Fibroblast of the aortic adventitia (primary cell): ENCODE measurements around the gene TMEM248. TPM values are rescaled to one million over a fixed set of nuclear protein-coding genes. Genes with fewer than 3 reads are reported as not detected.

Source experiments
- DNase-seq: peaks from one replicate; pipeline ENCODE4 v3.0.0-alpha.2; 2010; ENCODE audit warnings: low read depth
- H3K4me3 ChIP-seq: 2 replicates; pipeline ENCODE4 v1.5.1; 2011; ENCODE audit warnings: low read depth, mild to moderate bottlenecking, control low read depth, low read length, moderate library complexity
- total RNA-seq: library from RNA; depleted of rRNA; stranded (reverse); fragments of >200 nt; gene quantifications from 2 replicates; pipeline ENCODE4 v1.2.3, GENCODE V29; 2012; ENCODE audit warnings: low replicate concordance
- TF ChIP-seq, protein P1 (sequence below): IDR thresholded peaks from 2 replicates; pipeline ENCODE4 v1.5.1; 2011; ENCODE audit warnings: mild to moderate bottlenecking, low read length, control low read depth, inconsistent platforms; ENCODE audit not compliant: insufficient read depth

Gene TMEM248
- total RNA-seq, 1 donor = 104 TPM

DNA sequence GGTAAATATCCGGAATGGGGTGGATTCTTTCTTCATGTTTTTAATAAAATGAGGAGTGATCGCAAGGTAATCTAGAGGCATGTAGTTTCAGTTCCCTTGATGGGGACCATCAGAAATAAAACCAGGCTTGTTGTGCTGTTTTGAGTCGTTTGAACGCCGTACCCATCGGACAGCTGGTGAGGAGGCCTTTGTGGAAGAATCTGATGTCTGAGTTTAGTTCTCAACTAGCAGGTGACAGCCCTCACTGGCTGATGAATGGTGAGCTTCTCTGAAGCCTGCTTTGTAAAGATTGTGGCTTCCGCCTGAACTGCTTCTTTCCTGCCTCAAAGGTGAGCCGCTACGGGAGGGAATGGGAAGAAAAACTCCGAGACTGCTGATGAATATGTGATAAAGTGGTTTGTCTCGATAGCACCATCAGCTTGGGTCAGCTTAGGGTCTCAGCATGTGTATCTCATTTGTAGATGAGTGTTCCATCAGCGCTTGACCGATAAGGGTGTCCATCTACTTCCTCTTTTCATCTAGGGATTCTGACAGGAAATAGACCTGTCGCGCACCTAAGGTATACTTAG is 977 bp downstream of the TMEM248 start:
- TF ChIP-seq, protein P1, sequence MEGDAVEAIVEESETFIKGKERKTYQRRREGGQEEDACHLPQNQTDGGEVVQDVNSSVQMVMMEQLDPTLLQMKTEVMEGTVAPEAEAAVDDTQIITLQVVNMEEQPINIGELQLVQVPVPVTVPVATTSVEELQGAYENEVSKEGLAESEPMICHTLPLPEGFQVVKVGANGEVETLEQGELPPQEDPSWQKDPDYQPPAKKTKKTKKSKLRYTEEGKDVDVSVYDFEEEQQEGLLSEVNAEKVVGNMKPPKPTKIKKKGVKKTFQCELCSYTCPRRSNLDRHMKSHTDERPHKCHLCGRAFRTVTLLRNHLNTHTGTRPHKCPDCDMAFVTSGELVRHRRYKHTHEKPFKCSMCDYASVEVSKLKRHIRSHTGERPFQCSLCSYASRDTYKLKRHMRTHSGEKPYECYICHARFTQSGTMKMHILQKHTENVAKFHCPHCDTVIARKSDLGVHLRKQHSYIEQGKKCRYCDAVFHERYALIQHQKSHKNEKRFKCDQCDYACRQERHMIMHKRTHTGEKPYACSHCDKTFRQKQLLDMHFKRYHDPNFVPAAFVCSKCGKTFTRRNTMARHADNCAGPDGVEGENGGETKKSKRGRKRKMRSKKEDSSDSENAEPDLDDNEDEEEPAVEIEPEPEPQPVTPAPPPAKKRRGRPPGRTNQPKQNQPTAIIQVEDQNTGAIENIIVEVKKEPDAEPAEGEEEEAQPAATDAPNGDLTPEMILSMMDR = no peak
- peak overlapping the region; percentile 99 for H3K4me3 ChIP-seq
- DNase-seq = no peak

DNA sequence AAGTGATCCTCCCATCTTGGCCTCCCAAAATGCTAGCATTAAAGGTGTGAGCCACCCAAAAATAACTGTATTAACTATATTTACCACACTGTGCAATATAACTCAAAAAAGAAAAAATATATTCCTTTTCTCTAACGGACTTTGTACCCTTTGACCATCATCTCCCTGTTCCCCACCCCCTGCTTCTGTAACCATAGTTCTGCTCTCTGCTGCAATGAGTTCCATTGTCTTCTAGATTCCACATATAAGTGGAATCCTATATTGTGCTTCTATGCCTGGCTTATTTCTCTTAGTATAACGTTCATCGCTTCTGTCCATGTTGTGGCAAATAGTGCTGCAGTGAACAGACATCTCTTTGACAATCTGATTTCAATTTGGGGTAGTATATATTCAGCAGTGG is 4.2 kb downstream of the TMEM248 start:
- DNase-seq = no peak
- no peak overlapping the region for H3K4me3 ChIP-seq
- TF ChIP-seq, protein P1 = no peak

DNA sequence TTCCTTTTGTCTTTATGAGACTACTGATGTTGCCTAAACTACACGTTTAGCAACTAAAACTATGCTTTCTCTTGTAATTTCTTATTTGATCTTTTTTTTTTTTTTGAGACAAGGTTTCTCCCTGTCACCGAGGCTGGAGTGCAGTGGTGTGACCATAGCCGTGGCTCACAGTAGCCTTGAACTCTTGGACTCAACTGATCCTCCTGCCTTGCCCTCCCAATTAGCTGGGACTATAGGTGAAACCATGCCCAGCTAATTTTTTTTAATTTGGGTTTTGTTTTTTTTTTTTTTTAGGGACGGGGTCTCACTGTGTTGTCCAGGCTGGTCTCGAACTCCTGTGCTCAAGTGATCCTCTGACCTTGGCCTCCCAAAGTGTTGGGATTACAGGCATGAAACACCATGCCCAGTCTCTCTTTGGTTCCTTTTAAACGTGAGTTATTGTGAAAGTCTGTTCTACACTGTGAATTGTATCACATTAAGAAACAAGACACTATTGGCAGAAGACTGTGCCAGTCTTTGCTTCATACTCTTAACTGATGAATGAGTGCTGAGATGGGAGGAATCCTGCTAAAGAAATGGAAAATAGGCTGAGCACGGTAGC is 6.4 kb downstream of the TMEM248 start:
- TF ChIP-seq, protein P1 = no peak
- no peak overlapping the region for H3K4me3 ChIP-seq
- no peak for DNase-seq

DNA sequence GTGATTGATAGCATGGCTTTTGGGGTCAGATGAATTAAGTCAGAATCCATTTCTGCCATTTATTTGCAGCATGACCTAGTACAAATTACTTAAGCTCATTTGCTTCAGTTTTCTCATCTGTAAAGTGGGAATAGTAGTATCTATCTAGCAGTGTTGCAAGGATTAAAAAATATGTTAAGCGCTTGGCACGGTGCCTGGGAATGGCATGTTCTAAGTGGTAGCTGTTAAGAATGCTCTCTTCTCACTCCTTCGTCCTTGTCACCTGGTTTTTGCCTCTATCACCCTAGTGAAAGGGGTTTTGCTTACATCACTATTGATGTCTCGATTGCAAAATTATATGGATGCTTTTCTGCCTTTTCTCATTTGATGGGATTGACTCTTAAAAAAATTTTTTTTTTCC is 7.4 kb downstream of the TMEM248 start:
- TF ChIP-seq, protein P1 = no peak
- peak; percentile 26 for DNase-seq
- no peak overlapping the region for H3K4me3 ChIP-seq

DNA sequence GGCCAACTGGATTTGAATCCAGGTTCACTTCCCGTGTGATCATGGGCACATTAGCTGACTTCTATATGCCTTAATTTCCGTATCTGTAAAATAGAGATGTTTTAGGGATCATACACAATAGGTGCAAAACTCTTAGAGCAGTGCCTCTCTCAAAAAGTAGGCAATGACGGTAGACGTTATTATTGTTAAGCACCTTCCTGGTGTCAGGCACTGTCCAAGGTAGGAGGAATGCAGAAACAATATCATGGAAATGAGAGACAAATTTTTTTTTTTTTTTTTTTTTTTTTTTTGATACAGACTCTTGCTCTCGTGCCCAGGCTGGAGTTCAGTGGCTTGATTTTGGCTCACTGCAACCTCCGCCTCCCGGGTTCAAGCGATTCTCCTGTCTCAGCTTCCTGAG is 8.1 kb downstream of the TMEM248 start:
- no peak for DNase-seq
- TF ChIP-seq, protein P1 = no peak
- no peak overlapping the region for H3K4me3 ChIP-seq

DNA sequence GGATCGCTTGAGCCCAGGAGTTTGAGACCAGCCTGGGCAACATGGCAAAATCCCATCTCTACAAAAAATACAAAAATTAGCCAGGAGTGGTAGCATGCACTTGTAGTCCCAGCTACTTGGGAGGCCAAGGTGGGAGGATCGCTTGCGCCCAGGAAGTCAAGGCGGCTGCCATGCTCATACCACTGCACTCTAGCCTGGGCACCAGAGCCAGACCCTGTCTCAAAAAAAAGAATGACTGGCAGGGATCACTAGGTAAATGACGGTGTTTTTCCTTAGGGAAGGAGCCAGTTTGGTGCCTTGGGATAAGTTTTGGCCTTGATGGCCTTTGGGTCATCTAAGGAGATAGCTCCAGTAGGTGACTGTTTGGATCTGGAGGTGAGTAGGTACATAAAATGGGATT is 8.9 kb downstream of the TMEM248 start:
- no peak overlapping the region for H3K4me3 ChIP-seq
- TF ChIP-seq, protein P1 = no peak
- DNase-seq = no peak

DNA sequence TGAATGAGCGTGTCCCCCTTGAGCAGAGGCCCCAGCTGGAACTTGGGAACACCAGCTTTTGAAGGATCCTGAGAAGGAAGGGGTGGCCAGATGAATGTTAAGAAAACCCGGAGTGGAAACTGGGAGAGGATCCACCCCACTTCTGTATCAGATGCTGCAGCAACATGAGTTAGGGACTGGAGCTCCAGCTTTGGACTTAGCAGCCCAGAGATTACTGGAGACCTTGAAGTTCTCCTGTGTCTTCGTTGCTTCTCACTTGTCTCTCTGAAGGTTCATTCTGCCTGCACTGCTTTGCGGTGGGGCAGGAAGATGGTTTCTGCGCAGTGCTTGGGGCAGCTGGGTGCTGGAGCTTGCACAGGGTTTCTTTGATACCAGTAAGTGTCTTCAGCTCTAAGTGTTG is 9.3 kb downstream of the TMEM248 start:
- peak; percentile 21 for DNase-seq
- TF ChIP-seq, protein P1 = no peak
- H3K4me3 ChIP-seq = no peak overlapping the region
